SK-MEL-5 (cell line): ENCODE results near the gene ACACB. TPM values are rescaled to one million over a fixed set of nuclear protein-coding genes. Genes with fewer than 3 reads are reported as not detected.
A peak's percentile ranks its signal among the peaks of the same experiment; 100 is the strongest.

Experiments used
- DNase-seq: peaks from one replicate; pipeline ENCODE4 v3.0.0-alpha.2; 2016; ENCODE audit warnings: low read depth, low spot score
- in situ Hi-C: cut with HindIII; loops from 2 replicates; pipeline ENCODE4 v1.10.0; 2016; ENCODE audit warnings: low sequenced_read_pairs, high pct_unique_total_duplicates, low pct_unique_long_range_greater_than_20kb
- total RNA-seq: library from RNA; depleted of rRNA; stranded (reverse); fragments of >200 nt; shearing (Covaris generic); gene quantifications from 2 replicates; pipeline ENCODE4 v1.2.3, GENCODE V29; 2014

Gene ACACB
- total RNA-seq, 1 experiment from 2014 or later, result 5.9 TPM

DNA sequence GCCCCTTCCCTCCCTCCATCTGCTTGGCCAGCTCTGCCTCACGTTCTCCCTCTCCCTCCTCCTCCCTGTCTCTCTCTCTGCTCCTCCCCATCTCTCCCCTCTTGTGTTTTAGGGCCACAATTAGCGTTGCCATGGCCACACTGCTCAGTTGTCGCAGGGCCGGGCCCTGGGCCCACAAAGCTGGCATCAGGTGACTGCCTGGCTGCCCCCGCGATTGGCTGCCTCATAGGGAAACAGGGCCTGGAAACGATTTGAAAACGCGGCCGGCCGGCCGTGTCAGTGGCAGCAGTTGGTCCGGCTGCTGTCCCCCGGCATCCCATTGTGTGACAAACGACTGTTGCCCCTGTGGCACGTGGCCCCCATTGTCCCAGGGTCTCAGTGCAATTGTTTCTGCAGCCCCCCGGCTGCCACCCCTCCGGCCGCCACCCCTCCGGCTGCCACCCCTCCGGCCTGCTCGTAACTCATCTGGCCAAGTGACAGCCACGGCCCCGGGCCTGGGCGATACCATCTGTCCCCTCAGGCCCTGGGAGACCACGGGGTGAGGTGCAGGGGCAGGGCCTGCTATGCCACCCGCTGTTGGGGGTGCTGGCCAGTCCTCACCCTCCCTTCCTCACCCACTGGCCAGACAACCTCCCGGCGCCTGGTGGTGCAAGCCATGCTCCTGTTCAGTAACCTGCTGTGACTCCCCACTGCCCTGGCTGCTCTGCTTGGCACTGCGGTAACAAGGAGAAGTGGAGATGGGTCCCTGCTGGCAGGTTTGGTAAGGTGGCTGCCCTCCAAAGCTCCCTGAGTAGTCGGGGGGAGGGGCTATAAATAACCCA lies 175.3 kb downstream of the ACACB start:
- DNase-seq, result no peak
- in situ Hi-C loops, result no loop called here

DNA sequence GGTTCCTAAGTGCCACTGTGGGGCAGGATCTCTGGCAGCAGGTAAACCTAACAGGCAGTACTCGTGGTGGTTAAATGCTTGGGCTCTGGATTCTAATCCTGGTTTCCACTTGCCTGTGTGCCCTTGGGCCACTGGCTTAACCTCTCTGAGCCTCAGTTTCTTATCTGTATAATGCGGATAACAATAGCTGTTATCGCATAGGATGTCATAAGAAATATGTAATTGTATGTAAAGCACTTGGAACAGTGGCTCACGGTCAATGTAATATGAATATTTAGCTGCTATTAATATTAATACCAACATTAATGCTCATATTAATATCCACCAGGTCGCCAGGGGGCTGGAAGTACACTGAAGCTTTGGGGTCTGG lies 175.9 kb downstream of the ACACB start:
- in situ Hi-C loops, result no loop called here
- DNase-seq, result no peak

DNA sequence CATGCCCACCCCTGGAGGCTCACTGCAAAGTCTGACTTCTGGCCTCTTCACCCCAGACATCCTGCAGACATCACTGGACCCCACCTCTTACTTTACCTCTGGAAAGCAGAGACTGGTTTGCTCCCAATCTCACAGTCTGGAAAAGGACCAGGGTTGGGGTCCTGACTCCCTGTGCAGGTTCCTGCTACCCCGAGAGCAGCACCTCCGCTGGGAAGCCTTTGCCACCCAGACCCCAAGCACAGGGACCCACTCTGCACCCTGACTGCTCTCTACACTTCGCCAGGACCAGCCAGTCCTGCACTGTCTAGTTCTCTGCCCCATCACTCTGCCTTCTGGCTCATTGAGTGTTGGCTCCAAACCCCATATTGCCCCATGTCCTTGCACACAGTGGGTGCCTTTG lies 176.7 kb downstream of the ACACB start:
- DNase-seq, result no peak
- in situ Hi-C loops, result no loop called here

DNA sequence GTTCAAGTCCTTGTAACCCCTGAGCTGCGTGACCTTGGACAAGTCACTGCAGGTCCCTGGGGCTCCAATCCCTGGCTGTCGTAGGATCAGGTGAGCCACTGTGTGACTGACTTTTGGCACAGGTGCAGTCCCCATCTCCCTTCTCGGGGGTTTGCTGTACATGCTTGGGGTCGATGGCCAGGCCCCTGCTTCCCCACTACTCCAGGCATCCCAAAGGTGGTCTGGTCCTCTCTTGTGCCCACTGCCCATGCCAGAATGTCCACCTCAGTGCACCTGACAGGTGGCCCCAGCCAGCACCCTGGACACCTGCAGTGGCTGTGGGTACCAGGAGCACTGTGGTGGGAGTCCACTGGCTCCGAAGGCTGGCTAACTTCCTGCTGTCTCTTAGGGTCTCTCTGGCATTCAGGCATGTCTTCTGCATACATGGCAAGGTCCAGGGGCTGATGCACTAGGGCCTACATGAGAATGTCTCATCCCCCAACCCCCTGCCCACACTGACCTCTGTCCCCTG lies 178.0 kb downstream of the ACACB start:
- in situ Hi-C loops, result no loop called here

DNA sequence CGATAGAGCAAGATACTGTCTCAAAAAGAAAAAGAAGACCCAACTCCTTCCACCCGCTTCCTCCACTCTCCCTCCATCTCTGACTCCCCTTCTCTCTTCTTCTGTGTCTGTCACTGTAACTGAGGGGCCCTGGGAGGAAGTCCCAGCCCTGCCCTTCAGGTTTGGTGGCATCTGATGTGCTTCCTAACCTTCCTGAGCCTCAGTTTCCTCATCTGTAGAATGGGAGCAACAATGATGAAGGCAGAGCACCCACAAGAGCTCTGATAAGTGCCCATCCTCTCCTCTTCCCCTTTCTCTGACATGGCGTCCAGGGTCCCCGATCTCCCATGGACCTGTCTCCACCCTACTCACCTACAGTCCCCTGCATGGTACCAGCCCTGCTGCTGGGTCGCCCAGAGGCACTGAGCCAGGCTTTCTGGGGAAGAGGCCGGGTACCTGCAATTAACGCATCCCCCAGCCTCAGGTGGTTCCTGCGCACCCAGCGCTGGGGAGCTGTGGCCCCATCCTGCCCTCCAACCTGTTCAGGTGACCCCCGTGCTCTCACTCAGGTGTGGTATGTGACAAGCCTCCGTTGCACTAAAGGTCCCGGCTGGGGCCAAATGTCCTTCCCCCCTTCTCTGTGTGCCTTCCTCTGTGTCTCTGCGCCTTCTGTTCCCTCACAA lies 179.5 kb downstream of the ACACB start:
- no peak for DNase-seq
- in situ Hi-C loops, result no loop called here

More for the DNA sequence above, 178.0 kb downstream of the ACACB start:
- no peak for DNase-seq

DNA sequence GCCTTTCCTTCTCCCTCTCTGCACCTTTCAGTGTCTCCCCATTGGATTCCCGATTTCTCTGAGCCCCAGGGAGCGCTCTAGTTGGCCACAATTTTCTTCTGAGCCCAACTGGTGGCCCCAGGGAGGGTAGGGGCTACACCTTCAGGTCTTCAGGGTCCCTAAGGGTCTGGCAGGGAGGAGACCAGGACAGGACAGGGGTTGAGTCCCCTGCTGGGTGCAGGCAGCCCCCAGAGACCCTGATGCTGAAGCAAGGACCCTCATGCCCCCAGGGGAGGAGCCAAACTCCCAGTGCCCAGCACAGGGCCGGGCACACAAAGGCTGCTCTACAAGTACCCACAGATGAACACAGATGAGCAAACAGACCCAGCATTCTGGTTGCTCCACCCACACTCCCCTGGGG lies 180.0 kb downstream of the ACACB start:
- no peak for DNase-seq
- in situ Hi-C loops, result no loop called here

DNA sequence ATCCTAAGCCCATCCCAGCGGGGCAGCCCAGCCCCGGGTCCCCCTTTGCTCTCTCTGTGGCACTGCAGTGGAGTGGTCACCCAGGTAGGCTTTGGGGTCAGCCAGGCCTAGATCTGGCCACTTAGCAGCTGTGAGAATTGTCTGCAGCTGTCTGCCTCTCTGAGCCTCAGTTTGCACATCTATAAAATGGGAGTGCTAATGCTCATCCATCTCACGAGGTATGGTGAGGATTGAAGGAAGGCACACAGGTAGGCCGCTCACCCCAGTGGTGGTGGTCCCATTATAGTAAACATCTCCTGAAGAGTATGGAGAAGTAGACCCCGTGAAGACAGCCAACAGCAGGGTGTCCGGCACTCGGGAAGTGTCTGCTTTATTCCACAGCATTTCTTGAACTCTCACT lies 183.5 kb downstream of the ACACB start:
- in situ Hi-C loops, result no loop called here
- DNase-seq, result no peak

DNA sequence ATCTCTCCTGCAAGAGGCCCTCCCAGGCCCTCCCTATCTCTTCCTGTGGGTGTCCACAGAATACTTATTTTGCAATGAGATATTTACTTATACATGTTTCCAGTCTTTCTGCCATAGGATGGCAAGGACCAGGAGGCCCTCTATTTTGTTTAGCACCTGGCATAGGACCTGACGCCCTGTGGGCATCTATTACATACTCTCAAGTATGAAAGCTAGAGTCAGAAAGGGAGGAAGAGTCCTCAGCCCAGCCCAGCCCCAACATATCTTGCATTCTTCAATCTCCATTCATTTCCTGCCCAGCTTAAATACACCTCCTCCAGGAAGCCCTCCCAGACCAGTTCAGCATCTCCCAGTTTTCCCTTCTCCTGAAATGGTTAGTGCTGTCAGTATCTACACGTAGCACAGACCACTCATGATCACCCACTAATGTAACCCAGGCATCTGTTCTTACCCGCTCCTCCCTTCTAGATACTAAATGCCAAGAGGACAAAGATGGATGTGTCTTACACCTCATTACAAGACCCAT lies 185.3 kb downstream of the ACACB start:
- no peak for DNase-seq
- in situ Hi-C loops, result no loop called here

DNA sequence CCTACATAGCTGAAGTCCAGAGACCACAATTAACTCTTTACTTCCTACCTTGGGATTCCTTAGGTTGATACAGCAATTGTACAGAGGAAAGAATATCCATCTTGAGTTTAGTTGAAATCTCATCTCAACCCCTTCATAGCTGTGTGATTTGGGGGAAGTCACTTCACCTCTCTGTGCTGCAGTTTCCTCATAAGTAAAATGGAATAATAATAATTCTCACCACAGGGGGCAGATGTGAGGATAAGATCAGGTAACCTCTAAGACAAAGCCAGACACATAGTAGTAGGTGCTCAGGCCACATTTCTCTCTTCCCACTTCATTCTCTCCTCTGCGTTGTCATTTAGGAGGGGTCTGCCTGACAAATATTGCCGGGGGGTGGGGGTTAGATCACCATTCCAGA lies 186.0 kb downstream of the ACACB start:
- in situ Hi-C loops, result no loop called here
- DNase-seq, result no peak

DNA sequence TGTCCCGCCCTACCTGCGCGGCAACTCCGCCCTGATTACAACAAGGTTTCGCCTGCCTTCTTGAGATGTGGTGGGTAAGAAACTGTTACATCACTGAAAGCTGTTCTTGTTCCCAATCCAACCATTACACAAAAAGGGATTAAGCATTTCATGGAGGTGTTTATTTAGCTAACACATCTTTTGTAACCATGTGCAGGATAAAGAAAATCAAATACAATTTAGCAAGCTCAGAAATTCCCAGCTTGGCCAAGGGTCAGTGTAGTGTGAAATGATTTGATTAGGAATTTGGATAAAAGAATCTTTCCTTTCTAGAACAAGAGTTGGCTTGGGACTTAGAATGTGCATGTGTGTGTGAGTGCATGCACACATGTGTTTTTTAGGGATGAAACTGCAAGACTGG lies 186.4 kb downstream of the ACACB start:
- in situ Hi-C loops, result no loop called here
- DNase-seq, result no peak

DNA sequence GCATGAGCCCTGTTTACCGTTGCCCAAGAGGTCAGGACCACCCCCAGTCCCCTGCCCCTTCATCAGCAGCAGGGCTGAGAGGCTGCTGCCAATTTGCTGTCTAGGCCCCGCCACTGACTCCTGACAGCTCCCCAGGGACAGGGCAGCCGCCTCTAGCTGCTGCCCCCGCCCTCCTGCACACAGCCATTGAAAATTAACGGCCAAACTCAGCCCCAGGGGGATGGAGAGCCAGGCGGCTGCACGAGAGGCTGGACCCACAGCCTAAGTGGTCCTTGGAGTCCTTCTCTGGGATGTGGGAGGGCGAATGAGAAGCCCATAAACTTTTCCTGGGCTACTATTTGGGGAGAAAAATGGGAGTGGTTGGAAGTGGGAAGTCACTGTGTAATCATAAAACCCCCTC lies 188.1 kb downstream of the ACACB start:
- in situ Hi-C loops, result no loop called here
- no peak for DNase-seq

DNA sequence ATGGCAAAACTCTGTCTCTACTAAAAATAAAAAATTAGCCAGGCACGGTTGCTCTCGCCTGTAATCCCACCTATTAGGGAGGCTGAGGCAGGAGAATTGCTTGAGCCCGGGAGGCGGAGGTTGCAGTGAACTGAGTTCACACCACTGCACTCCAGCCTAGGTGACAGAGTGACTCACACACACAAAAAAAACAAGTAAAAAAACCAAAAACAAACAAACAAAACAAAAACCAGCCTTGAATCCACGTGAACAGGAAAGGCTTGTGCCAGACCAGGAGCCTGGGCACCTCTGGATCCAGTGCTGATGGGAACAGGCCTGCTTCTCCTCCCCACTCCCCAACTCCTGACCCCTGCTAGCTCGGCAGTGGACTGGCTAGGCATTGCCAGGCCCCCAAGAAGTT lies 189.2 kb downstream of the ACACB start:
- in situ Hi-C loops, result no loop called here

DNA sequence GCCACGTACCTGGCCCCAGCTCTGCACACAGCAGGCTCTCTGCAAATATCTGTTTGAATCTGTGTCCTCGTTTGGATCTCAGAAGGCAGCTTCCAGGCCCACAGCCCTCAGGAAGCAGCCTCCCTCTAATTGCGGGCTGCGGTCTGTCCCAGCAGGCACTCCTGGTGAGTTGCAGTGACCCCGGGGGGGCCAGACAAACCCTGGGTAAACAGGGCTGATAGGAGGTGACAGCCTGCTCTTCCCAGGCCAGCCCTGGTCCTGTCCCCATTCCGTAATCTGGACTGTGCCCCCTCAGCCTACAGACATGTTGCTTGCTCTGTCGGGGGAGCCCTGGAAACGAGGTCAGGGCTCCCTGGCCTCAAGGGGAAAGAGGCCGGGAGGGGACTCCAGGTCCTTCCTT lies 190.7 kb downstream of the ACACB start:
- no peak for DNase-seq

More for the DNA sequence above, 189.2 kb downstream of the ACACB start:
- DNase-seq, result no peak

DNA sequence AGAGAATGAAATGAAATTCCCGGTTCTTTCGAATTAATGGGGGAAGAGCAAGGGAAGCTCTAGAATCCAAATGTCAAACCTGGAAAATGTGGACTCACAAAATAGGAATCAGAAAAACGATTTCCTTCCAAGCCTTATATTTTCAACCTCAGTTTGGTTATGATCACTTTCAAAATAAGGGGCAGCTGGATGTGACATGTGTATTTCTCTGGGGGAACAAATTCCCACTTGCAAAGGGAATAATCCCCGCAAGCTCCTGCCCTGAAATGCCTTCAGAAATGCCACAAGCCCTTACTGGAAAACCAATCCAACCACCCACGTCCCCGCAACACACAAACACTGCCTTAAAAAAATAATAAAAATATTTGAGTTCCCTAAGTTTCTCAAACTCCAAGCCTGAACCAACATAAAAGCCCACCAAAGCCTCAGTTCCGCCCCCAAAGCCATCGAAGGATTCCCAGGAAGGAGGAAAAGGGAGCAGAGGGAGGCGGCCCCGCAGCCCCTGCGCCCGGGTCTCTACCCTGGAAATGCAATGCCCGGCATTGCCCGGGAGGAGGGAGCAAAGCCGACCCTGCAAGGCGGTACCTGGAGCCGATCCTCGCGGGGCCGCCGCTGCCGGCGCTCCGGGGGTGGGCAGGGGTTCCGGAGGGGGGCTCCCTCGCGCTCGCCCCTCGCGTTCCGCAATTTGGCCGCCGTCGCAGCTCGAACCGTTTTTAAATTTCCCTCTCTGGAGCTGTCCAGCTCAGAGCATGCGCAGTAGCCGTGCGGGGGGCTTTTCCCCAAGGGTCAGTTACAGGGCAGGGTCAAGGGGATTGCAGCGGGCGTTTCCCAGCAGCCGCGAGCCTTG lies 192.4 kb downstream of the ACACB start, which contains the start of gene FOXN4:
Gene FOXN4, minus strand, starts transcription at position 751 of the 847 bp plus-strand sequence. CDS start 963 bp downstream, outside the sequence.
- in situ Hi-C loops, result no loop called here
- DNase-seq, result peak; percentile 13

More for the DNA sequence above, 190.7 kb downstream of the ACACB start:
- in situ Hi-C loops, result no loop called here

DNA sequence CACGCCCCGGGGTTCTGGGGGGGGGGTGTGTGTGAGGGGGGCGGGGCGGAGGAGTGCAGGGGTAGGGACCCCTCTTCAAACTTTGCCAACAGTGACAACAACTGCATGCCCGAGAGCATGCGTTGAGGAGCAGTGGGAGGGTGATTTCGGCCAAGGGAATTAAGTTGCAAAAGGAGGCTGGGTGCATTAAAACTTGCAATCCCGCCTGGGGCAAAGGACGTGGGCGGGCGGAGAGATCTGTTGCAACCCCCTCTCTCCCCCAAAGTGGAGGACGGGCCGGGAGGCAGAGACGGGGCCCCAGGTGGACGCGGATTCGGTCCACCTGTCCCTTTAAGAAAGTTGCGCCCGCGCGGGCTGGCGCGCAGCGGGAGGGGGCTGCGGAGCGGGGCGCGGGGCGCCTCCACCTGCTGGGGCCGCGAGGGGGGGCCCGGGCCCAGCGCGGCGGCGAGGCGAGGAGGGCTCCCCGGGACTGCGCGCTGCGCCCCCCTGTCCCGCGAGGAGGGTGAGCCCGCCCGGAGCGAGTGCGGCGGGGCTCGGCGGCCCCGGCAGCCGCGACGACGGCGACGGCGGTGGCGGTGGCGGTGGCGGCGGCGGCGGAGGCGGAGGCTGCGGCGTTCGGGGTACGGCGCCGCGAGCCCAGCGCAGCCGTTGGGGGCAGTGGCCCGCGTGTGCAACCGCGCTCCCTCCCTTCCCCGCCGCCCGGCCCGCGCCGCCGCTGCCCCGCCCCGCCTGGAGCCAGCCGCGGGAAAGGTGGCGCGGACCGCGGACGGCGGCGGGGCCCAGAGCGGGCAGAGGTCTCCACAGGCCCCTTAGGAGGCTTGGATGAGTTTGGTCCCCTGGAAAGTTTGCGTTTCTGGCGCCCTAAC lies 193.2 kb downstream of the ACACB start:
- in situ Hi-C loops, result no loop called here

DNA sequence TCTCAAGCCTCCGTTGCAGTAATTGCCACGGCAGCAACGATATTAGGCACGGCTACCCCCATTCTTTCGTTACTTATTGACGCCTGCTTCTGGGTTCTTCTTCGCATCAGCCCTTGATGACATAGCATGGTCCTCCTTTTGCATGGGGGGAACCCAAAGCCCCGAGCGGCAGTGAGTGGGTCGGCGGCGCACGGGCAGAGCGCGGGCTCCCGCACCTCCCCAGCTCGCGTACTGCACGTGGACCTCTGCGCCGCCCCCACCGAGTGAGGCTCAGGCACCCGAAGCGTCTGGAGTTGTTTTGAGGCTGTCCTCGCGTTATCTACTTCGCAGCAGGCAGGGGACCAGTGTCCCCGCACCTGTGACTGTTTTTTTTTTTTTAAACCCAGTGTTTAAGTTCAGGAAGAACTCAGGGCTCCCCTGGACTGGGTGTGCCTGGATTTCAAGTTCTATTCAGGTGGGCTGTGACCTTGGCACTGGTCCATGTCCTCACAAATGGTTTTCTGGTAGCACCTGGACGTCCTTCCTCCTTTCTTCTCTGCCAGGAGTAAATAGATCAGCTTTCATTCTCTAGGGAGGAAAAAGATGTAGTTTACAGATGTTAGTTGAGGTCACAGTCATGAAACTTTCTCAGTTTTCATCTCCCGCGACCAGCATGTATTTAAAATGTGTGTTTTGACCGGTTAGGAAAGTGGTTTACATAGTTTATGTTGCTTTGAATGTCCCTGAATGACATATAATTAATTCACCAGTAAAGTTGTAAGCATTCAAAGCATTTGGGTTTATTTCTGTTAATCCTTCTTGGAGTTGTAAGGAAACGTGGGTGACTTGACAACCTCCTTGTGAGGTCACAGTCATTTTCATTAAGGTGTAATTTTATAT lies 194.1 kb downstream of the ACACB start:
- in situ Hi-C loops, result no loop called here
- DNase-seq, result no peak

More for the DNA sequence above, 193.2 kb downstream of the ACACB start:
- no peak for DNase-seq
